CD4-positive, alpha-beta T cell (primary cell): ENCODE data around the gene TMEM132C. TPM values are rescaled to one million over a fixed set of nuclear protein-coding genes. Genes with fewer than 3 reads are reported as not detected.

Experiments
- ATAC-seq: fragments of 200-7000 bp; cut with Tn5 transposase; one replicate; pipeline ENCODE4 v1.10.0; 2022; ENCODE audit warnings: mild to moderate bottlenecking; ENCODE audit not compliant: poor library complexity
- CTCF ChIA-PET: fragments of 350-600 bp; sonication (Branson Sonifier 250); formaldehyde crosslinking; loops from one replicate; lab custom pipeline; 2021; ENCODE audit warnings: antibody characterized with exemption, inconsistent platforms; lab: Charles Lee
- POLR2A ChIA-PET: fragments of 350-600 bp; sonication (Branson Sonifier 250); formaldehyde crosslinking; loops from one replicate; lab custom pipeline; 2021; ENCODE audit warnings: antibody characterized with exemption, inconsistent platforms; lab: Charles Lee
- DNase-seq, 14 experiments: peaks; one replicate each; pipeline ENCODE4 v3.0.0-alpha.2; 2013 to 2020; ENCODE audit warnings: mixed read lengths in 2 of 14
- H3K27ac ChIP-seq, 2 donors: one replicate each; pipeline versions ENCODE4 v1.5.1 to v1.7.0; 2013; ENCODE audit warnings: low read length in 2 of 2, low read depth in 1 of 2, mild to moderate bottlenecking in 1 of 2
- H3K27me3 ChIP-seq, 2 experiments: 1 replicate in 1 of 2; 2 replicates in 1 of 2; pipeline versions ENCODE4 v1.6.1 to v1.7.0; 2013; ENCODE audit warnings: low read length in 2 of 2, control low read depth in 1 of 2, mild to moderate bottlenecking in 1 of 2, moderate library complexity in 1 of 2; ENCODE audit not compliant: insufficient read depth in 2 of 2, control insufficient read depth in 1 of 2
- H3K36me3 ChIP-seq: one replicate; pipeline ENCODE4 v1.6.1; 2013; ENCODE audit warnings: low read length, control low read depth; ENCODE audit not compliant: insufficient read depth
- H3K4me1 ChIP-seq: one replicate; pipeline ENCODE4 v1.6.1; 2013; ENCODE audit warnings: low read length, control low read depth; ENCODE audit not compliant: insufficient read depth
- H3K4me3 ChIP-seq: one replicate; pipeline ENCODE4 v1.5.1; 2013; ENCODE audit warnings: mild to moderate bottlenecking, low read length, moderate library complexity
- H3K9me3 ChIP-seq, 2 experiments: 1 replicate in 1 of 2; 2 replicates in 1 of 2; pipeline versions ENCODE4 v1.6.1 to v1.7.0; 2013; ENCODE audit warnings: low read length in 2 of 2, mild to moderate bottlenecking in 2 of 2, control low read depth in 1 of 2, moderate library complexity in 1 of 2; ENCODE audit not compliant: control insufficient read depth in 1 of 2, insufficient read depth in 1 of 2
- H3K27ac Mint-ChIP-seq: one replicate; pipeline ENCODE4 v1.8.0; 2020; ENCODE audit warnings: mixed read lengths
- H3K27me3 Mint-ChIP-seq: one replicate; pipeline ENCODE4 v1.8.0; 2021; ENCODE audit warnings: mixed read lengths
- H3K36me3 Mint-ChIP-seq: one replicate; pipeline ENCODE4 v1.8.0; 2021; ENCODE audit warnings: low read depth, mixed read lengths
- H3K4me1 Mint-ChIP-seq: one replicate; pipeline ENCODE4 v1.8.0; 2021; ENCODE audit warnings: low read depth, mixed read lengths
- H3K4me3 Mint-ChIP-seq: one replicate; pipeline ENCODE4 v1.8.0; 2020; ENCODE audit warnings: mild to moderate bottlenecking, mixed read lengths
- H3K9me3 Mint-ChIP-seq: one replicate; pipeline ENCODE4 v1.8.0; 2020; ENCODE audit warnings: mixed read lengths
- intact Hi-C, 2 experiments: fragments of 100-400 bp; cut with DNase I in 1 of 2; cut with micrococcal nuclease in 1 of 2; formaldehyde crosslinking; loops; one replicate each; pipeline versions ENCODE4 v1.15.1 to v1.9.0; 2023 to 2025; cut with DNase I, micrococcal nuclease
- total RNA-seq, 174 experiments: library from RNA in 2 of 174; stranded (reverse) in 2 of 174; gene quantifications; one replicate each; pipeline ENCODE4 v1.2.3 and lab custom pipeline; 2021 to 2026
- TF ChIP-seq, protein P1 (sequence below): fragments of 200-600 bp; IDR thresholded peaks from one replicate; pipeline ENCODE4 v1.8.0; 2022; ENCODE audit warnings: antibody characterized with exemption, mild to moderate bottlenecking

Gene TMEM132C
- total RNA-seq, 2 experiments from 2014 or later, result not detected

DNA sequence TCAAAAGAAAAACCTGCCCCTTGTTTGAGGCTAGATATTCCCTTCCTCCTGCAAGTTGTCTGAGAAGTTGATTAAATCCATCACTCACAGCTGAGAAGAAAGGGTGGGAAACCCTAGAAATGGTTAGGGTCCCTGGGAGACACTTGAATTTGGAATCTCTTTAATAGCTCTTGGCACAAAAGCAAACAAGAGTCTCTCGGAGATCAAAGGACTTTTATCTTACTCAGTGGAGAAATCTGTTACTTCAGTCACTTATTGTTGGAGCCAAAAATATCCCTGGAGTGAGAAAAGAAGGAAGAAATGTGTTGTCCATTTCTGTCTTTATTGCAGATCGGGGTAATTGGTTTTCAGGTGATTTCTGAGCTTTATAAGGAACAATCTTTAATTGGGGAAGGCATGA is 47.0 kb downstream of the TMEM132C start:
- Mint-ChIP-seq H3K27ac (no peak overlapping the region), H3K4me1 (no peaks in the 10 kb centered on the region), H3K9me3 (peaks cover 2% of the 10 kb centered on the region), H3K4me3 (no peak overlapping the region), H3K27me3 (peaks cover 6% of the 10 kb centered on the region), H3K36me3 (no peaks in the 10 kb centered on the region)
- Histone ChIP-seq H3K27ac (no peak overlapping the region), H3K9me3 (peaks cover 0 to 16% of the 10 kb centered on the region in 2 experiments), H3K36me3 (no peaks in the 10 kb centered on the region), H3K4me3 (no peak overlapping the region), H3K4me1 (no peaks in the 10 kb centered on the region), H3K27me3 (no peaks in the 10 kb centered on the region)
- DNase-seq, result no peak
- intact Hi-C loops, result no loop called here
- TF ChIP-seq, protein P1, sequence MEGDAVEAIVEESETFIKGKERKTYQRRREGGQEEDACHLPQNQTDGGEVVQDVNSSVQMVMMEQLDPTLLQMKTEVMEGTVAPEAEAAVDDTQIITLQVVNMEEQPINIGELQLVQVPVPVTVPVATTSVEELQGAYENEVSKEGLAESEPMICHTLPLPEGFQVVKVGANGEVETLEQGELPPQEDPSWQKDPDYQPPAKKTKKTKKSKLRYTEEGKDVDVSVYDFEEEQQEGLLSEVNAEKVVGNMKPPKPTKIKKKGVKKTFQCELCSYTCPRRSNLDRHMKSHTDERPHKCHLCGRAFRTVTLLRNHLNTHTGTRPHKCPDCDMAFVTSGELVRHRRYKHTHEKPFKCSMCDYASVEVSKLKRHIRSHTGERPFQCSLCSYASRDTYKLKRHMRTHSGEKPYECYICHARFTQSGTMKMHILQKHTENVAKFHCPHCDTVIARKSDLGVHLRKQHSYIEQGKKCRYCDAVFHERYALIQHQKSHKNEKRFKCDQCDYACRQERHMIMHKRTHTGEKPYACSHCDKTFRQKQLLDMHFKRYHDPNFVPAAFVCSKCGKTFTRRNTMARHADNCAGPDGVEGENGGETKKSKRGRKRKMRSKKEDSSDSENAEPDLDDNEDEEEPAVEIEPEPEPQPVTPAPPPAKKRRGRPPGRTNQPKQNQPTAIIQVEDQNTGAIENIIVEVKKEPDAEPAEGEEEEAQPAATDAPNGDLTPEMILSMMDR, result no peak
- no peak for ATAC-seq
- CTCF ChIA-PET, result no interaction called here
- POLR2A ChIA-PET, result no interaction called here

DNA sequence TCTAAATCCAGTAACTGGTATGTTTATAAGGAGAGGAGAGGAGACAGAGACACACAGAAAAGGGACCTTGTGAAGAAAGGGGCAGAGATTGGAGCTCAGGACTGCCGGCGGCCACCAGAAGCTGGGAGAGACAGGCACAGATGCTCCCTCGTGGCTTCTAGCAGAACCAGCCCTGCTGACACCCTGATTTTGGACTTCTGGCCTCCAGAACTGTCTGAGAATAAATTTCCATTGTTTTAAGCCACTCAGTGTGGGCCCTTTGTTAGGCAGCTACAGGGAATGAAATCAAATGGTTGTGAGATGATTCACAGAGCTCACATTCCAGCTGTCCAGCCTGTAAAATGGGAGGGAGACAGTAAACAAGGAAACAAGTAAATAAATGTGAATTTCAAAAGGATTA is 47.6 kb downstream of the TMEM132C start:
- TF ChIP-seq, protein P1, result no peak
- H3K9me3 Mint-ChIP-seq, result peaks cover 2% of the 10 kb centered on the region
- intact Hi-C loops, result no loop called here
- CTCF ChIA-PET, result no interaction called here
- H3K27ac ChIP-seq, result no peak overlapping the region
- H3K36me3 ChIP-seq, result no peaks in the 10 kb centered on the region
- peaks cover 0 to 20% of the 10 kb centered on the region in 2 experiments for H3K9me3 ChIP-seq
- POLR2A ChIA-PET, result no interaction called here
- H3K36me3 Mint-ChIP-seq, result no peaks in the 10 kb centered on the region
- no peak for DNase-seq
- no peak for ATAC-seq
- no peaks in the 10 kb centered on the region for H3K27me3 ChIP-seq
- H3K4me1 ChIP-seq, result no peaks in the 10 kb centered on the region
- H3K27me3 Mint-ChIP-seq, result peaks cover 6% of the 10 kb centered on the region
- H3K4me3 Mint-ChIP-seq, result no peak overlapping the region
- H3K4me3 ChIP-seq, result no peak overlapping the region
- H3K27ac Mint-ChIP-seq, result no peak overlapping the region
- no peaks in the 10 kb centered on the region for H3K4me1 Mint-ChIP-seq

DNA sequence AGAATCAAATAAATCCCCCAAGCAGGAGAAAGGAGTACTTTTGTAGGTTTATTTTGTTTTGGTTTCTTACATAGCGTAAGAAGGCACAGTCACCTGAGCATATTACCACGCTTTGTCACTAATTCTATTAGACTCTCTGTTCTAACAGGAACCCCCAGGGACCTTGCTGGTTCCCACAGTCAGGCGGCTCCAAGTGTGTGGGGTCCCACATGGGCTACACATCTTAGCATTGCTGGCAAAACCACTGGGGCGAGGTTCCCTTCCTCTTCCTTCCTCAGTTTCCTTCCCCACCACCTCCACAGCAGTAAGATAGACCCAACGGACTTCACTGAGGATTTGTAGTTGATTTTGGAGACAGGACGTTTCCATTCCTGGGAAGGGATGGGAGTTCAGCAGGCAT is 49.1 kb downstream of the TMEM132C start:
- no peaks in the 10 kb centered on the region for H3K27me3 ChIP-seq
- no peaks in the 10 kb centered on the region for H3K36me3 ChIP-seq
- DNase-seq (no peak), ATAC-seq (no peak)
- Mint-ChIP-seq H3K9me3 (peaks cover 2% of the 10 kb centered on the region), H3K36me3 (no peaks in the 10 kb centered on the region), H3K27ac (no peak overlapping the region), H3K4me1 (no peaks in the 10 kb centered on the region), H3K27me3 (peaks cover 6% of the 10 kb centered on the region), H3K4me3 (no peak overlapping the region)
- no peak overlapping the region for H3K27ac ChIP-seq
- H3K4me3 ChIP-seq, result no peak overlapping the region
- ChIA-PET POLR2A (no interaction called here), CTCF (no interaction called here)
- no peaks in the 10 kb centered on the region for H3K4me1 ChIP-seq
- TF ChIP-seq, protein P1, result no peak
- intact Hi-C loops, result no loop called here
- peaks cover 0 to 21% of the 10 kb centered on the region in 2 experiments for H3K9me3 ChIP-seq
